Erythroblast (primary cell): Measurements from ENCODE around the gene GABRA4.

ENCODE experiments used
- GATA1 ChIP-seq: IDR thresholded peaks from 2 replicates; pipeline ENCODE4 v1.6.1; 2011; ENCODE audit warnings: low read depth, mild to moderate bottlenecking, control low read depth, low read length, moderate library complexity
- POLR2A ChIP-seq: IDR thresholded peaks from 2 replicates; pipeline ENCODE4 v1.6.1; 2011; ENCODE audit warnings: mild to moderate bottlenecking, low read length

GRCh38 chr4:46944345-46944744, 49.0 kb downstream of the GABRA4 start:
- TF ChIP-seq POLR2A, result no peak
- no peak for TF ChIP-seq GATA1
